CD14-positive monocyte (primary cell): ENCODE data around the gene FANCC. TPM values are rescaled to one million over a fixed set of nuclear protein-coding genes. Genes with fewer than 3 reads are reported as not detected.
A peak's percentile ranks its signal among the peaks of the same experiment; 100 is the strongest.

Experiments used
- DNase-seq, 3 donors: peaks; one replicate each; pipeline ENCODE4 v3.0.0-alpha.2; 2011 to 2022
- H2AFZ ChIP-seq: 2 replicates; pipeline ENCODE4 v1.6.0; 2012; ENCODE audit warnings: mild to moderate bottlenecking, low read depth, low read length, inconsistent platforms; ENCODE audit not compliant: insufficient read depth, poor library complexity, severe bottlenecking
- H3K27ac ChIP-seq, 2 donors: 1 replicate in 1 of 2; 2 replicates in 1 of 2; pipeline ENCODE4 v1.5.1; 2012 to 2013; ENCODE audit warnings: low read length in 2 of 2, control low read depth in 1 of 2, inconsistent platforms in 1 of 2, low read depth in 1 of 2, mild to moderate bottlenecking in 1 of 2
- H3K27me3 ChIP-seq, 2 donors: one replicate each; pipeline versions ENCODE4 v1.6.0 to v1.6.1; 2011 to 2013; ENCODE audit warnings: low read length in 2 of 2; ENCODE audit not compliant: control insufficient read depth in 2 of 2, insufficient read depth in 2 of 2
- H3K36me3 ChIP-seq, 2 donors: replicated peaks in 1 of 2; 1 replicate in 1 of 2; 2 replicates in 1 of 2; pipeline versions ENCODE4 v1.5.1 to v1.6.1; 2012 to 2013; ENCODE audit warnings: low read length in 2 of 2, control low read depth in 1 of 2, inconsistent platforms in 1 of 2, mild to moderate bottlenecking in 1 of 2; ENCODE audit not compliant: insufficient read depth in 2 of 2, control insufficient read depth in 1 of 2
- H3K4me1 ChIP-seq, 2 donors: 1 replicate in 1 of 2; 2 replicates in 1 of 2; pipeline versions ENCODE4 v1.5.1 to v1.6.1; 2012 to 2013; ENCODE audit warnings: low read length in 2 of 2, control low read depth in 1 of 2, inconsistent platforms in 1 of 2, mild to moderate bottlenecking in 1 of 2, moderate library complexity in 1 of 2; ENCODE audit not compliant: insufficient read depth in 2 of 2, control insufficient read depth in 1 of 2
- H3K4me2 ChIP-seq: replicated peaks from 2 replicates; pipeline ENCODE3; 2012; ENCODE audit warnings: low read length, moderate library complexity, mild to moderate bottlenecking; ENCODE audit not compliant: poor library complexity, severe bottlenecking; ENCODE audit errors: extremely low read depth
- H3K4me3 ChIP-seq, 3 experiments: fragments of 200-600 bp in 1 of 3; sonication (generic) in 1 of 3; replicated peaks in 1 of 3; 1 replicate in 2 of 3; 2 replicates in 1 of 3; pipeline ENCODE4 v1.5.1; 2011 to 2013; ENCODE audit warnings: low read length in 3 of 3, mild to moderate bottlenecking in 3 of 3, control low read depth in 2 of 3, low read depth in 2 of 3, inconsistent platforms in 1 of 3, moderate library complexity in 1 of 3
- H3K79me2 ChIP-seq: 2 replicates; pipeline ENCODE4 v1.6.0; 2012; ENCODE audit warnings: mild to moderate bottlenecking, control low read depth, inconsistent platforms, low read length, moderate library complexity; ENCODE audit not compliant: insufficient read depth
- H3K9ac ChIP-seq: 2 replicates; pipeline ENCODE4 v1.6.0; 2017; ENCODE audit warnings: low read length, mild to moderate bottlenecking; ENCODE audit not compliant: insufficient read depth, poor library complexity, severe bottlenecking
- H3K9me3 ChIP-seq, 2 donors: replicated peaks in 1 of 2; 1 replicate in 1 of 2; 2 replicates in 1 of 2; pipeline versions ENCODE4 v1.5.1 to v1.6.1; 2012 to 2013; ENCODE audit warnings: low read length in 2 of 2, control low read depth in 1 of 2; ENCODE audit not compliant: control insufficient read depth in 1 of 2, insufficient read depth in 1 of 2
- H4K20me1 ChIP-seq: 2 replicates; pipeline ENCODE4 v1.6.0; 2012; ENCODE audit warnings: mild to moderate bottlenecking, low read length, control low read depth, moderate library complexity; ENCODE audit not compliant: insufficient read depth
- H3K27ac Mint-ChIP-seq, 7 donors: one replicate each; pipeline ENCODE4 v1.8.0; 2020; ENCODE audit warnings: mild to moderate bottlenecking in 7 of 7, mixed read lengths in 7 of 7, moderate library complexity in 6 of 7, inconsistent platforms in 2 of 7
- H3K27me3 Mint-ChIP-seq, 3 donors: one replicate each; pipeline ENCODE4 v1.8.0; 2021 to 2022; ENCODE audit warnings: low read depth in 3 of 3, mild to moderate bottlenecking in 3 of 3, mixed read lengths in 3 of 3, moderate library complexity in 3 of 3, inconsistent platforms in 1 of 3
- H3K36me3 Mint-ChIP-seq, 2 donors: one replicate each; pipeline ENCODE4 v1.8.0; 2020; ENCODE audit warnings: mixed read lengths in 2 of 2, inconsistent platforms in 1 of 2, mild to moderate bottlenecking in 1 of 2
- H3K4me1 Mint-ChIP-seq: one replicate; pipeline ENCODE4 v1.8.0; 2020; ENCODE audit warnings: mild to moderate bottlenecking, mixed read lengths
- H3K4me3 Mint-ChIP-seq, 2 donors: one replicate each; pipeline ENCODE4 v1.8.0; 2020; ENCODE audit warnings: mild to moderate bottlenecking in 2 of 2, mixed read lengths in 2 of 2, moderate library complexity in 1 of 2
- H3K9me3 Mint-ChIP-seq, 7 donors: one replicate each; pipeline ENCODE4 v1.8.0; 2020 to 2022; ENCODE audit warnings: mixed read lengths in 7 of 7, mild to moderate bottlenecking in 6 of 7, moderate library complexity in 6 of 7, inconsistent platforms in 2 of 7
- CTCF ChIP-seq: fragments of 200-600 bp; IDR thresholded peaks from one replicate; pipeline ENCODE4 v1.8.0; 2022; ENCODE audit warnings: antibody characterized with exemption, mild to moderate bottlenecking
- WGBS: methylation state at CpG from one replicate; pipeline ENCODE4 v1.1.5; 2013; ENCODE audit warnings: missing lambda C conversion rate; ENCODE audit not compliant: insufficient coverage; 5-methylcytosine and 5-hydroxymethylcytosine counted together
- intact Hi-C, 2 donors: fragments of 100-400 bp; cut with micrococcal nuclease; formaldehyde crosslinking; loops; one replicate each; pipeline versions ENCODE4 v1.15.0 to v1.15.1; 2023
- polyA plus RNA-seq, 3 donors: library from polyadenylated mRNA; depleted of rRNA in 1 of 3; unstranded in 2 of 3; stranded (reverse) in 1 of 3; fragments of 300-500 nt in 2 of 3; fragments of >200 nt in 1 of 3; fragmentation: Illumina TruSeq in 2 of 3; gene quantifications; 1 replicate in 2 of 3; 2 replicates in 1 of 3; pipeline ENCODE4 v1.2.3, GENCODE V29; 2012 to 2021

The FANCC gene
- polyA plus RNA-seq, 3 donors, result 1.2 to 2.2 (median 1.5) TPM

- WGBS, result 91% methylated on average over 14 of the region's 14 CpGs
- H3K27ac Mint-ChIP-seq, result peak overlapping the region in 1 of 7 donors; percentile 38
- intact Hi-C loops, result no loop called here
Measured at GRCh38 chr9:95110921-95111525, 206.5 kb downstream of the FANCC start.

GRCh38 chr9:95109456-95109855, 208.1 kb downstream of the FANCC start:
- intact Hi-C loops, result no loop called here
- H3K27me3 ChIP-seq, result no peaks in the 10 kb centered on the region
- H3K9ac ChIP-seq, result no peak overlapping the region
- H3K79me2 ChIP-seq, result no peaks in the 10 kb centered on the region
- no peak overlapping the region for H3K4me2 ChIP-seq
- H4K20me1 ChIP-seq, result no peaks in the 10 kb centered on the region
- Mint-ChIP-seq H3K9me3 (no peaks in the 10 kb centered on the region), H3K4me1 (no peaks in the 10 kb centered on the region), H3K36me3 (peaks cover 18 to 22% of the 10 kb centered on the region in 2 donors), H3K4me3 (no peak overlapping the region), H3K27me3 (no peaks in the 10 kb centered on the region), H3K27ac (no peak overlapping the region)
- no peak overlapping the region for H2AFZ ChIP-seq
- 95% methylated on average over 8 of the region's 8 CpGs for WGBS
- H3K27ac ChIP-seq, result no peak overlapping the region
- no peaks in the 10 kb centered on the region for H3K9me3 ChIP-seq
- H3K4me3 ChIP-seq, result no peak overlapping the region
- no peak for DNase-seq
- H3K36me3 ChIP-seq, result peaks cover 0 to 9% of the 10 kb centered on the region in 2 donors
- no peak for TF ChIP-seq CTCF
- H3K4me1 ChIP-seq, result no peaks in the 10 kb centered on the region

More at GRCh38 chr9:95110921-95111525, 206.5 kb downstream of the FANCC start:
- H3K4me1 ChIP-seq, result no peaks in the 10 kb centered on the region
- H3K27ac ChIP-seq, result no peak overlapping the region
- H2AFZ ChIP-seq, result no peak overlapping the region
- H3K36me3 ChIP-seq, result peaks cover 0 to 9% of the 10 kb centered on the region in 2 donors
- H3K4me2 ChIP-seq, result no peak overlapping the region
- H3K4me3 ChIP-seq, result no peak overlapping the region
- H3K9ac ChIP-seq, result no peak overlapping the region
- DNase-seq, result no peak
- no peaks in the 10 kb centered on the region for H3K27me3 Mint-ChIP-seq
- no peaks in the 10 kb centered on the region for H3K79me2 ChIP-seq
- no peaks in the 10 kb centered on the region for H3K9me3 ChIP-seq
- H3K27me3 ChIP-seq, result no peaks in the 10 kb centered on the region
- TF ChIP-seq CTCF, result no peak
- no peaks in the 10 kb centered on the region for H3K9me3 Mint-ChIP-seq
- H3K4me1 Mint-ChIP-seq, result no peaks in the 10 kb centered on the region
- peaks cover 13 to 20% of the 10 kb centered on the region in 2 donors for H3K36me3 Mint-ChIP-seq
- H4K20me1 ChIP-seq, result no peaks in the 10 kb centered on the region
- no peak overlapping the region for H3K4me3 Mint-ChIP-seq
